GM23338 (cell line): ENCODE data around the gene TMEM120B.

ENCODE experiments used
- CTCF ChIP-seq, 2 experiments: fragments of 200-600 bp in 1 of 2; sonication (generic) in 1 of 2; conservative IDR thresholded peaks; 2 replicates each; pipeline versions ENCODE4 v1.5.1 to v1.6.1; 2016 to 2017; ENCODE audit warnings: antibody characterized with exemption in 2 of 2, low read depth in 2 of 2, mild to moderate bottlenecking in 2 of 2, moderate library complexity in 1 of 2
- ETS1 ChIP-seq: IDR thresholded peaks from 2 replicates; pipeline ENCODE4 v1.6.1; 2016; ENCODE audit warnings: antibody characterized with exemption
- EZH2 ChIP-seq: fragments of 200-600 bp; sonication (generic); IDR thresholded peaks from one replicate; pipeline ENCODE4 v1.8.0; 2017; ENCODE audit warnings: antibody characterized with exemption, mild to moderate bottlenecking, low read depth; ENCODE audit not compliant: unreplicated experiment
- EZH2phosphoT487 ChIP-seq: fragments of 200-600 bp; sonication (generic); IDR thresholded peaks from one replicate; pipeline ENCODE4 v1.8.1; 2018; ENCODE audit warnings: antibody characterized with exemption; ENCODE audit not compliant: unreplicated experiment
- REST ChIP-seq: IDR thresholded peaks from one replicate; pipeline ENCODE4 v1.6.1; 2018; ENCODE audit warnings: antibody characterized with exemption; ENCODE audit not compliant: unreplicated experiment

GRCh38 chr12:121806009-121806545 is 93.5 kb downstream of the TMEM120B start:
- no peak for TF ChIP-seq EZH2phosphoT487
- TF ChIP-seq CTCF (conservative IDR thresholded peaks at IDR 0.05; ENCODE audit: low read depth in 2 of 2): no peak
- no peak for TF ChIP-seq EZH2
- no peak for TF ChIP-seq ETS1
- no peak for TF ChIP-seq REST
